Tibial nerve (tissue), 3 donors: ENCODE measurements around the gene GAL3ST1.
"Not testable (repeated sequence)": the region's sequence is repeated elsewhere in the genome, so short reads cannot be mapped to it uniquely, and the experiment has no call there.

Experiments used
- POLR2A ChIP-seq, 2 donors: fragments of 450-650 bp; IDR thresholded peaks; one replicate each; pipeline ENCODE4 v1.6.1; 2017; ENCODE audit warnings: antibody characterized with exemption in 2 of 2, mild to moderate bottlenecking in 2 of 2, moderate library complexity in 2 of 2
- TF ChIP-seq, protein P1 (sequence below), 5 experiments: fragments of 200-600 bp in 3 of 5; fragments of 450-650 bp in 2 of 5; sonication (generic) in 3 of 5; IDR thresholded peaks; one replicate each; pipeline ENCODE4 v1.5.1; 2016 to 2019; ENCODE audit warnings: antibody characterized with exemption in 5 of 5, mild to moderate bottlenecking in 3 of 5, moderate library complexity in 2 of 5

GRCh38 chr22:30592360-30592713 lies 17.9 kb upstream of the GAL3ST1 start:
- not testable (repeated sequence) for TF ChIP-seq POLR2A (IDR thresholded peaks at IDR 0.05)
- TF ChIP-seq, protein P1, sequence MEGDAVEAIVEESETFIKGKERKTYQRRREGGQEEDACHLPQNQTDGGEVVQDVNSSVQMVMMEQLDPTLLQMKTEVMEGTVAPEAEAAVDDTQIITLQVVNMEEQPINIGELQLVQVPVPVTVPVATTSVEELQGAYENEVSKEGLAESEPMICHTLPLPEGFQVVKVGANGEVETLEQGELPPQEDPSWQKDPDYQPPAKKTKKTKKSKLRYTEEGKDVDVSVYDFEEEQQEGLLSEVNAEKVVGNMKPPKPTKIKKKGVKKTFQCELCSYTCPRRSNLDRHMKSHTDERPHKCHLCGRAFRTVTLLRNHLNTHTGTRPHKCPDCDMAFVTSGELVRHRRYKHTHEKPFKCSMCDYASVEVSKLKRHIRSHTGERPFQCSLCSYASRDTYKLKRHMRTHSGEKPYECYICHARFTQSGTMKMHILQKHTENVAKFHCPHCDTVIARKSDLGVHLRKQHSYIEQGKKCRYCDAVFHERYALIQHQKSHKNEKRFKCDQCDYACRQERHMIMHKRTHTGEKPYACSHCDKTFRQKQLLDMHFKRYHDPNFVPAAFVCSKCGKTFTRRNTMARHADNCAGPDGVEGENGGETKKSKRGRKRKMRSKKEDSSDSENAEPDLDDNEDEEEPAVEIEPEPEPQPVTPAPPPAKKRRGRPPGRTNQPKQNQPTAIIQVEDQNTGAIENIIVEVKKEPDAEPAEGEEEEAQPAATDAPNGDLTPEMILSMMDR (IDR thresholded peaks at IDR 0.05): not testable (repeated sequence)
